HG03378 (cell line): ENCODE results near the gene B9D1.

Source experiments
- ATAC-seq: cut with Tn5 transposase; IDR thresholded peaks from one replicate; pipeline ENCODE4 v1.9.1; 2021; ENCODE audit warnings: mild to moderate bottlenecking, moderate library complexity; ENCODE audit not compliant: unreplicated experiment

The B9D1 gene

DNA sequence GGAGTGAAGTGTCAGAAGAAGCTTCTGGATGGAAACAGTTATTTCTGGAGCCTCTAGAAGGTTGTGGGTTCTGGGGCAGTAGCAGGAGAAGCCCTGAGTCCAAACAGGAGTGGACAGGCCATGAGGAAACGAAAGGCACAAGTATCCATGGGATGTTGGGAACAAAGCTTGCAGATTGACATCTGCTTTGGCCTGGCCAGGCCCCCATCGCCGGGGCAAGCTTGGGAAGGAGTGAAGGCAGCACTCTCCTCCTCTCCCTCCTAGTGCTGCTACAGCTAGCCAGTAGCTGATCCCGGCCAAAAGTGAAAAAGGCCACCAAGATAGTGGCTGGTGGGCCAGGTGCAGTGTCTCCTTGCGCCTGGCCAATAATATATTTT, 40.4 kb downstream of the B9D1 start:
- ATAC-seq: no peak

DNA sequence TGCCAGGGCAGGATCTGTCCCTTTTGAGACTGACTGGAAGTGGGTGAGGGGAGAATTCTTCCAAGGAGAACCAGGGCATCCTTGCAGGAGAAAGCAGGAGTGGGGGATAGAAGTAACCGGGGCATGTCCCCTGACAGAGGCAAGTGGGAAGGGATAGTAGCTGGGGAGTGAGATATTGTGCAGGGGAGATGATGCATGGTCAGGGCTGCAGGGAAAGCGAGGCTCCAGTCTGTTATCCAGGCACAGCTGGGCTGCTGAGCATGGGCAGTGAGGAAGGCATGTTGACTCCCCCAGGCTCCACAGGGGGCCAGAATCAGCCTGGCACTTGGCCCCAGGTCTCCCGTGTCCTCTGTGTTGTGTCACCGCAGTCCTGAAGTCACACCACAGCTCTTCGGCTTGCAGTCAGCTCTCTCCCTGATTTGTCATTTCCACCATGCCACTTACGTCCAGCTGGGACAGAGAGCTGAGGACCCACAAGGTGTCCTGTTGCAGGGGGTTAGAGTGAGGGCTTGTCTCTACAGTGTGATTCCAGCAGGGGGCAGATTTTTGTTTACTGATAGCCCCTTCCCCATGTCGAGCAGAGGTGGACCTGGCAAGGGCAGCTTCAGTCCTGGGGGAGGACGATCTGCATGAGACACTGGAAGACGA, 40.9 kb downstream of the B9D1 start:
- ATAC-seq: no peak

DNA sequence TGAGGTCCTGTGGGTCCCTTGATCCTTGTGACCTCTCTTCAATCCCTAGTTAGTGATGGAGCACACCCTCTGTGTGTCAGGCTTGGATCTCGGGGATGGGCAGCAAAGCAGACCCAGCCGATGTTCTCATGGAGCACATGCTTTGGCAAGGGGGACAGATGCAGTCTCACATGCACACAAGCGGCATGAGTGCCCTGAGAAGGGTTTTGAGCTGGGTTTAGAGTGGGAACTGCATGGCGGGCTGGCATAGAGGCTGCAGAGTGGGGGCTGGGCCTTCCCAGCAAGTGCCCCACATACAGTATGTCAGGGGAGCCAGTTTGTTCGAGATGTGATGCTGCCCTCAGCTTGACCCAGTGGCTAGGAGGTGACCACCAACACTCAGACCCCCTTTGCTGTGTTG, 41.6 kb downstream of the B9D1 start:
- ATAC-seq: no peak

- ATAC-seq: no peak
Measured at GRCh38 chr17:19319771-19320505, 42.6 kb downstream of the B9D1 start.

DNA sequence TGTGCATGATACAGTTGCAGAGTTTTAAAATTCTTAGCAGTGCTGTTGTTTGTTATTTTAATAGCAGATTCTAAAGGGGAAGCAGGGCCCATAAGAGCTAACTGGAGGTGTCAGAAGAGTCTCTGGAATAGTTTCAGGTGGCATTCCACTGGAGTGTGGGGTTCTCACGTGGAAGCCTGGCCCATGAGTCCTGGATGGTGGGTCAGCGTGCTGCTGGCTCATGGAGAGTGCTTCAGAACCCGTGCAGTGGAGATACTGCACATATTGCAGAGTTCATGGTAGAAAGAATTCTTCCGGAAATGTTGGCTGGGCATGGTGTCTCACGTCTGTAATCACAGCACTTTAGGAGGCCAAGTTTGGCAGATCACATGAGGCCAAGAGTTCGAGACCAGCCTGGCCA, 43.9 kb downstream of the B9D1 start:
- ATAC-seq: no peak

- ATAC-seq: no peak
Measured at GRCh38 chr17:19317359-19318095, 45.0 kb downstream of the B9D1 start.

DNA sequence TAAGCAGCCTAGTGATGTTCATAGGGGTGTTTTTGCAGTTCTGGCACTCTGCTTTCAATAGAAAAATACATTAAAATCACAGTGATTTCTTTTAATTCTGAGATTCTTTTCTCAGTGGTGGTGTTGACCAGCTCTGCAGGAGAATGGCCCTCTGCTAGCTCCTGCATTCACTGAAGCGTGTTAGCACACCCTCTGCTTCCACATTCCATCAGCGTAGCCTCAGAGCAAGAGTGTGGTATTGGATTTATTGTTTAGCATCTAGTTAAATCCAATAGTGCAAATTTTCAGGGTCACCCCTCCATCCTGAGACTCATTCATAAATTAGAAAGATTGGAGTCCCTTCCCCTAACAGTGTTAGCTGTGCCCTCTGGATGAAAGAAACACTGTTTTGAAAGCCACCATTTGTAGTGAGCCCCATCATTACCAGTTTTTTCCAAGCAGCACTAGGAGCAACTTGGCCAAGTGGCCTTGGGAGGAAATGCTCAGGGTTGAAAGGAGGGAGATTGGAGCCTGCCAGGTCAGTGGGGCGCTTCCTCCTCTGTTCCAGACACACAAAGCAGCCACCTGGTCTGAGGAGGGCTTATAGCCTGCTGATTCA, 45.7 kb downstream of the B9D1 start:
- no peak for ATAC-seq

- ATAC-seq: no peak
Measured at GRCh38 chr17:19315104-19315503, 47.4 kb downstream of the B9D1 start.

DNA sequence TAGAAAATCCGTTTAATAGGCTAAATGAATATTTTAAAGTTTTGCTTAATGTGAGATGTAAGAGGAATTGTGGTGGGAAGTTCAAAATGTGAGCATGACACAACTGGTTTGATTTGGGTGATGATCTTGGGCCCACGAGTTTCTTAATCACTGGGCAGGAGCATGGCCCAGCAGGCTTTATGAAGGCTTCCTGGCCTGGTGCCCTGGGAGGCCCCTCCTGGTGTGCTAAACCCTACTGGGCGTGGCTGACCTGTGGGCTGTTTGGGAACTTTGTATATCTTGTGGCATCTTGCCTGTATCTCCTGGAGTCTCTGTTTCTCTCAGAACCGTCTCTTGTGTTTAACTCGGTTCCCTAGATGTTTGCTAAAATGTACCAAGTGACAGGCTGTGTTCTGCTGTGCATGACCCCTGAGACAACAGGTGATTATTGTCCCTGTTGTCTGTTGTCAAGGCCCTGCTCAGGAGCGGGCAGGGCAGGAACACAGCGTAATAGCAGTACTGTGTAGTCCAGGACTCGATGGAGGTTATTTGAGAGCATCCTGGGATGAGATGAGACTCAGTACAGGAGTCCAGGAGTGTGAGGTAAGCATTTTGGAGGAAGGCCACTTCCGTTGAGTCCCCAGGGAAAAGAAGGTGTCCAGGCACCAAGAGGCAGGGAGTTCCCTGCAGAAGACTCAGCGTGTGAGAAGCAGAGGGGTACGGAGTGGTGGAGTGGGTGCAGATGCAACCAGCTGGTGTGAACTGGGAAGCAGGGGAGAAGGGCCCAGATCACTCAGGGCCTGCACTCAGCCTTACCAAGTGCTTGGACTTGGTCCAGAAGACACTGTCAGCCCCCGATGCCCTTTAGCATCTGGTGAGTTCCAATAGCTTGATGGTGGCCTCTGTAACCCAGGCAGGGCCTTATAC, 48.5 kb downstream of the B9D1 start:
- ATAC-seq: no peak

DNA sequence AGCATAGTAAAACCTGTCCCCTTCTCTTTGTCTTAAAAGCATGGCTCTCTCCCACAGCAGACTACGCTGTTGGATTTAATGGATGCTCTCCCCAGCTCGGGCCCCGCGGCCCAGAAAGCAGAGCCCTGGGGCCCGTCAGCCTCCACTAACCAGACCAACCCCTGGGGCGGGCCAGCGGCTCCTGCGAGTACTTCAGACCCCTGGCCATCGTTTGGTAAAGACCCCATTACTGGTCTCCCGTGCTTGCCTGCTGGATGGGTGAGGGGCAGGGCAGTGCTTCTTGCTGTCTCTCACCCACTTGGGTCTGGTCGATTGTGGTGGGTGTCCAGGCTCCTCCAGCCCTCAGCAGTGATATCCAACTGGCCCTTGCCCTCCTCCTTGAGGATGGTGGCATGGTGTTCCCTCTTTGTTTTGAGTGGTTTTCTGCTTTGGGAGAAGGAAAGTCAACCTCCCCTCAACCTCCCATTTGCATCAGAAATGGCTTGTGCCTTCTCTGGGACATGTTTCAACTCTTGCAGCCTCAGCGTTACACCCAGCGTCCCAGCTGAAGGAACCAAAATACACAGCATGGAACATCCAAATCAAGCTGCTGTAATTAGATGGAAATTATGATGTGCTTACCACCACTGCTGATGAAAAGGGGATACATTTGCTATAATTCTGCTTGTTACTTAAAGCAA, 49.3 kb downstream of the B9D1 start:
- no peak for ATAC-seq

DNA sequence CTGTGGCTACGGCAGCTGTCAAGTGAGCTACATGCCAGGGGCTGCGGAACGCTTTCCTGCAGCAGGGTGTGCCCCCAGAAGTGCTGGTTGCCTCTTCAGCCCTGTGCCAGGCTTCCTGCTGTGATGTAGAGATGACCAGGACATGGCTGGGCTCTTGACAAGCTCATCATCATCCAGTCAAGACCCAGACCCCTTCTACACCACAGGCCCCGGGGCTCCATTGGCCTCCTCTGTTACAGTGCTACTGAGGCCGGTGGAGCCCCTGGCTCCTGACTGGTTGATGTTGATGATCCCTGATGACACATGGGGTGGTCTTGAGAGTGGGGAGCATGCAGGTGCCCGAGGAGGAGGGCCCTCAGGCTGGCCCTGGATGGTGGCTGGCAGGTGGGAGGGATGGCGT, 50.1 kb downstream of the B9D1 start:
- ATAC-seq: no peak

GRCh38 chr17:19311421-19312215, 50.9 kb downstream of the B9D1 start:
- ATAC-seq: no peak

DNA sequence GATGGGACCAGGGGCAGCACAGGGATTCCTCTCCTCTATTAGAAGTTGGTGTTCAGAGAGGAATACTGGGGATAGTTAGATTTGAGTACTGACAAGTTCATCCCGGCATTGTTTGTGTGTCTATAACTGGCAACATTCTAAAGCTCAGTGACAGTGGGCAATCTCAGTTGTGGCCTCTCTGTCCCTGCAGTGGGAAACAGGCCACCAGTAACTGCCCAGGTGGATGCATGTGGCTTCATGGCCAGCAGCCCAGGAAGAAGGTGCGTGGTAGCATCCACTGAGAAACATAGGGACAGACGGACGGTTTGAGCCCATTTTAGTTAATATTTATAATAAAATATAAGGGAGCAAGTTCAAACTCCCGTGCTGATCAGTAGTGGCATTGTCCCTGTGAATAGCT, 51.5 kb downstream of the B9D1 start:
- ATAC-seq: no peak

DNA sequence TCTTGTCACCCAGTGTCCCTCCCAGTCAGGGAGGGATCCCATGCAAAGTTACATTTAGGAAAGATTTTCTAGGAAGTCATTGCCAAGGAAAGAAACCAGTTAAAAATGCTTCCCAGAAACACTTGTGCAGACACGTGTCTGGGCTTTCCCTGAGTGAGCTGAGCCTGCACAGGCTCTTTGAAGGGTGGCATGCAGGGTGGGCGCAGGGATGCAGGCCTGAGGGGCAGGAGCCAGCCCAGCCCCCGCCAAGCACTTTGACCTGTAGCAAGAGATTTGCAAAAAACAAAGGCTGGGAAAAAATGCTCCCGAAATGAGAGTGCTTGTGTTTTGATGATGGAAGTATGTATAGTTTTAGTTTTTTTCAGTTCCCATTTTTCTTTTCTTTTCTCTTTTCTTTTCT, 52.4 kb downstream of the B9D1 start:
- ATAC-seq: no peak

- ATAC-seq: no peak
Measured at GRCh38 chr17:19309701-19310100, 52.8 kb downstream of the B9D1 start.

DNA sequence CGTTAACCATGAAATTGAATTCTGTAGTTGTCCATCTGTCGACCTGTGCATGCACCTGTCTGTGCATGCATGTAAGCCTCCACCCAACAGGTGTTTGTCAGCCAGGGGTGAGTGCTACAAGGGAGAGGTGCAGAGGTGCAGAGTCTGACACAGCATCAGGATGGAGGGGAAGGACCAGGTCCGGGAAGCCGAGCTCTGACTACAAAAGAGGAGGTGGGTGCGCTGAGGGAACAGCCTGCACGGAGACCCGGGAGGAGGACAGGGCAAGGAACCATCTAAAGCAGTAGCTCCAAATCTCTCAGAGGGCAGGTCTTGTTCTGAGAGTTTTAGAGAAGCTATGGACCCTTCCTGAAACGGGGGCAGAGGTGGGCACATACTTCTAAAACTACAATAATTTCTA, 54.1 kb downstream of the B9D1 start:
- no peak for ATAC-seq

GRCh38 chr17:19307521-19307920, 55.0 kb downstream of the B9D1 start:
- ATAC-seq: no peak

- ATAC-seq: peak; percentile 91
Measured at GRCh38 chr17:19306160-19307111, 56.1 kb downstream of the B9D1 start.
